CD14-positive monocyte (primary cell): ENCODE results near the gene MEI1. TPM values are rescaled to one million over a fixed set of nuclear protein-coding genes. Genes with fewer than 3 reads are reported as not detected.
A peak's percentile ranks its signal among the peaks of the same experiment; 100 is the strongest.

Experiments
- DNase-seq, 3 donors: peaks; one replicate each; pipeline ENCODE4 v3.0.0-alpha.2; 2011 to 2022
- H2AFZ ChIP-seq: 2 replicates; pipeline ENCODE4 v1.6.0; 2012; ENCODE audit warnings: mild to moderate bottlenecking, low read depth, low read length, inconsistent platforms; ENCODE audit not compliant: insufficient read depth, poor library complexity, severe bottlenecking
- H3K27ac ChIP-seq, 2 donors: 1 replicate in 1 of 2; 2 replicates in 1 of 2; pipeline ENCODE4 v1.5.1; 2012 to 2013; ENCODE audit warnings: low read length in 2 of 2, control low read depth in 1 of 2, inconsistent platforms in 1 of 2, low read depth in 1 of 2, mild to moderate bottlenecking in 1 of 2
- H3K27me3 ChIP-seq, 2 donors: one replicate each; pipeline versions ENCODE4 v1.6.0 to v1.6.1; 2011 to 2013; ENCODE audit warnings: low read length in 2 of 2; ENCODE audit not compliant: control insufficient read depth in 2 of 2, insufficient read depth in 2 of 2
- H3K36me3 ChIP-seq, 2 donors: replicated peaks in 1 of 2; 1 replicate in 1 of 2; 2 replicates in 1 of 2; pipeline versions ENCODE4 v1.5.1 to v1.6.1; 2012 to 2013; ENCODE audit warnings: low read length in 2 of 2, control low read depth in 1 of 2, inconsistent platforms in 1 of 2, mild to moderate bottlenecking in 1 of 2; ENCODE audit not compliant: insufficient read depth in 2 of 2, control insufficient read depth in 1 of 2
- H3K4me1 ChIP-seq, 2 donors: 1 replicate in 1 of 2; 2 replicates in 1 of 2; pipeline versions ENCODE4 v1.5.1 to v1.6.1; 2012 to 2013; ENCODE audit warnings: low read length in 2 of 2, control low read depth in 1 of 2, inconsistent platforms in 1 of 2, mild to moderate bottlenecking in 1 of 2, moderate library complexity in 1 of 2; ENCODE audit not compliant: insufficient read depth in 2 of 2, control insufficient read depth in 1 of 2
- H3K4me2 ChIP-seq: replicated peaks from 2 replicates; pipeline ENCODE3; 2012; ENCODE audit warnings: low read length, moderate library complexity, mild to moderate bottlenecking; ENCODE audit not compliant: poor library complexity, severe bottlenecking; ENCODE audit errors: extremely low read depth
- H3K4me3 ChIP-seq, 3 experiments: fragments of 200-600 bp in 1 of 3; sonication (generic) in 1 of 3; replicated peaks in 1 of 3; 1 replicate in 2 of 3; 2 replicates in 1 of 3; pipeline ENCODE4 v1.5.1; 2011 to 2013; ENCODE audit warnings: low read length in 3 of 3, mild to moderate bottlenecking in 3 of 3, control low read depth in 2 of 3, low read depth in 2 of 3, inconsistent platforms in 1 of 3, moderate library complexity in 1 of 3
- H3K79me2 ChIP-seq: 2 replicates; pipeline ENCODE4 v1.6.0; 2012; ENCODE audit warnings: mild to moderate bottlenecking, control low read depth, inconsistent platforms, low read length, moderate library complexity; ENCODE audit not compliant: insufficient read depth
- H3K9ac ChIP-seq: 2 replicates; pipeline ENCODE4 v1.6.0; 2017; ENCODE audit warnings: low read length, mild to moderate bottlenecking; ENCODE audit not compliant: insufficient read depth, poor library complexity, severe bottlenecking
- H3K9me3 ChIP-seq, 2 donors: replicated peaks in 1 of 2; 1 replicate in 1 of 2; 2 replicates in 1 of 2; pipeline versions ENCODE4 v1.5.1 to v1.6.1; 2012 to 2013; ENCODE audit warnings: low read length in 2 of 2, control low read depth in 1 of 2; ENCODE audit not compliant: control insufficient read depth in 1 of 2, insufficient read depth in 1 of 2
- H4K20me1 ChIP-seq: 2 replicates; pipeline ENCODE4 v1.6.0; 2012; ENCODE audit warnings: mild to moderate bottlenecking, low read length, control low read depth, moderate library complexity; ENCODE audit not compliant: insufficient read depth
- H3K27ac Mint-ChIP-seq, 7 donors: one replicate each; pipeline ENCODE4 v1.8.0; 2020; ENCODE audit warnings: mild to moderate bottlenecking in 7 of 7, mixed read lengths in 7 of 7, moderate library complexity in 6 of 7, inconsistent platforms in 2 of 7
- H3K27me3 Mint-ChIP-seq, 3 donors: one replicate each; pipeline ENCODE4 v1.8.0; 2021 to 2022; ENCODE audit warnings: low read depth in 3 of 3, mild to moderate bottlenecking in 3 of 3, mixed read lengths in 3 of 3, moderate library complexity in 3 of 3, inconsistent platforms in 1 of 3
- H3K36me3 Mint-ChIP-seq, 2 donors: one replicate each; pipeline ENCODE4 v1.8.0; 2020; ENCODE audit warnings: mixed read lengths in 2 of 2, inconsistent platforms in 1 of 2, mild to moderate bottlenecking in 1 of 2
- H3K4me1 Mint-ChIP-seq: one replicate; pipeline ENCODE4 v1.8.0; 2020; ENCODE audit warnings: mild to moderate bottlenecking, mixed read lengths
- H3K4me3 Mint-ChIP-seq, 2 donors: one replicate each; pipeline ENCODE4 v1.8.0; 2020; ENCODE audit warnings: mild to moderate bottlenecking in 2 of 2, mixed read lengths in 2 of 2, moderate library complexity in 1 of 2
- H3K9me3 Mint-ChIP-seq, 7 donors: one replicate each; pipeline ENCODE4 v1.8.0; 2020 to 2022; ENCODE audit warnings: mixed read lengths in 7 of 7, mild to moderate bottlenecking in 6 of 7, moderate library complexity in 6 of 7, inconsistent platforms in 2 of 7
- WGBS: methylation state at CpG from one replicate; pipeline ENCODE4 v1.1.5; 2013; ENCODE audit warnings: missing lambda C conversion rate; ENCODE audit not compliant: insufficient coverage; 5-methylcytosine and 5-hydroxymethylcytosine counted together
- intact Hi-C, 2 donors: fragments of 100-400 bp; cut with micrococcal nuclease; formaldehyde crosslinking; loops; one replicate each; pipeline versions ENCODE4 v1.15.0 to v1.15.1; 2023
- polyA plus RNA-seq, 3 donors: library from polyadenylated mRNA; depleted of rRNA in 1 of 3; unstranded in 2 of 3; stranded (reverse) in 1 of 3; fragments of 300-500 nt in 2 of 3; fragments of >200 nt in 1 of 3; fragmentation: Illumina TruSeq in 2 of 3; gene quantifications; 1 replicate in 2 of 3; 2 replicates in 1 of 3; pipeline ENCODE4 v1.2.3, GENCODE V29; 2012 to 2021
- TF ChIP-seq, protein P1 (sequence below): fragments of 200-600 bp; IDR thresholded peaks from one replicate; pipeline ENCODE4 v1.8.0; 2022; ENCODE audit warnings: antibody characterized with exemption, mild to moderate bottlenecking

The MEI1 gene
- polyA plus RNA-seq, 3 donors, result 12.3 to 40.0 (median 37.0) TPM

DNA sequence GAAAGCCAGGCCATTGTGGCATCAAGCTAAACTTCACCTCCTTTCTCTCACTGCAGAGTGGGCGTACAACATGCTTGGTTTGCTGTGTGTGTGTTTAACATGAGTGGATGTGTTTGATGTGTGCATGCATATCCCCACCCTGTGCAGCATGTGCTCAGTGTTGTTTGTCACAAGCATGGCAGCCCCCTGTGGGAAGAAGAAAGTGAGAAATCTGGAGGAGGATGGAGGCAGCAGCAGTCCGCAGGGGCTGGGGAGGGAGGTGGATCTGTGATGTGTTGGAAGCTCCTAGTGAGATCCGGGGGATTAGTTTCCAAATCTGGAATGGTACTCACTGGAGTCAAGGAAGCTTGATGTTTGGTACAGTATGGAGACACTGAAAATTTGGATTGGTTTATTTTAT lies 77.1 kb downstream of the MEI1 start:
- H3K4me3 Mint-ChIP-seq, result peak overlapping the region in 1 of 2 donors; percentile 0

GRCh38 chr22:41777749-41778425 lies 78.6 kb downstream of the MEI1 start:
- H3K27me3 ChIP-seq, result no peaks in the 10 kb centered on the region
- peaks cover 46 to 47% of the 10 kb centered on the region in 2 donors for H3K4me1 ChIP-seq
- Mint-ChIP-seq H3K4me1 (peaks cover 51% of the 10 kb centered on the region), H3K4me3 (no peak overlapping the region), H3K9me3 (peaks cover 0 to 5% (median 2%) of the 10 kb centered on the region in 7 donors), H3K27ac (peak overlapping the region; percentile 93 to 98 (median 97)), H3K27me3 (no peaks in the 10 kb centered on the region), H3K36me3 (peaks cover 0 to 7% of the 10 kb centered on the region in 2 donors)
- TF ChIP-seq, protein P1, sequence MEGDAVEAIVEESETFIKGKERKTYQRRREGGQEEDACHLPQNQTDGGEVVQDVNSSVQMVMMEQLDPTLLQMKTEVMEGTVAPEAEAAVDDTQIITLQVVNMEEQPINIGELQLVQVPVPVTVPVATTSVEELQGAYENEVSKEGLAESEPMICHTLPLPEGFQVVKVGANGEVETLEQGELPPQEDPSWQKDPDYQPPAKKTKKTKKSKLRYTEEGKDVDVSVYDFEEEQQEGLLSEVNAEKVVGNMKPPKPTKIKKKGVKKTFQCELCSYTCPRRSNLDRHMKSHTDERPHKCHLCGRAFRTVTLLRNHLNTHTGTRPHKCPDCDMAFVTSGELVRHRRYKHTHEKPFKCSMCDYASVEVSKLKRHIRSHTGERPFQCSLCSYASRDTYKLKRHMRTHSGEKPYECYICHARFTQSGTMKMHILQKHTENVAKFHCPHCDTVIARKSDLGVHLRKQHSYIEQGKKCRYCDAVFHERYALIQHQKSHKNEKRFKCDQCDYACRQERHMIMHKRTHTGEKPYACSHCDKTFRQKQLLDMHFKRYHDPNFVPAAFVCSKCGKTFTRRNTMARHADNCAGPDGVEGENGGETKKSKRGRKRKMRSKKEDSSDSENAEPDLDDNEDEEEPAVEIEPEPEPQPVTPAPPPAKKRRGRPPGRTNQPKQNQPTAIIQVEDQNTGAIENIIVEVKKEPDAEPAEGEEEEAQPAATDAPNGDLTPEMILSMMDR, result no peak
- peak overlapping the region; percentile 24 for H3K9ac ChIP-seq
- no peaks in the 10 kb centered on the region for H3K9me3 ChIP-seq
- H3K4me2 ChIP-seq, result no peak overlapping the region
- peak; percentile 90 to 95 (median 92) for DNase-seq
- no peak overlapping the region for H2AFZ ChIP-seq
- peak overlapping the region; percentile 58 to 86 for H3K27ac ChIP-seq
- intact Hi-C loops, result no loop called here
- no peaks in the 10 kb centered on the region for H4K20me1 ChIP-seq
- no peaks in the 10 kb centered on the region for H3K79me2 ChIP-seq
- whole genome bisulfite sequencing, result 6% methylated on average over 1 of the region's 2 CpGs
- H3K4me3 ChIP-seq, result no peak overlapping the region
- H3K36me3 ChIP-seq, result no peaks in the 10 kb centered on the region

More for the DNA sequence above, 77.1 kb downstream of the MEI1 start:
- Mint-ChIP-seq H3K9me3 (peaks cover 0 to 5% (median 2%) of the 10 kb centered on the region in 7 donors), H3K4me1 (peaks cover 36% of the 10 kb centered on the region), H3K36me3 (peaks cover 0 to 7% of the 10 kb centered on the region in 2 donors), H3K27ac (peak overlapping the region in 2 of 7 donors; percentile 3 to 69), H3K27me3 (peaks cover 0 to 3% (median 0%) of the 10 kb centered on the region in 3 donors)
- no peak overlapping the region for H3K27ac ChIP-seq
- H4K20me1 ChIP-seq, result no peaks in the 10 kb centered on the region
- TF ChIP-seq, protein P1, result no peak
- H3K4me2 ChIP-seq, result no peak overlapping the region
- no peaks in the 10 kb centered on the region for H3K36me3 ChIP-seq
- DNase-seq, result no peak
- no peaks in the 10 kb centered on the region for H3K27me3 ChIP-seq
- no peaks in the 10 kb centered on the region for H3K9me3 ChIP-seq
- H3K9ac ChIP-seq, result no peak overlapping the region
- intact Hi-C loops, result no loop called here
- no peak overlapping the region for H3K4me3 ChIP-seq
- H3K4me1 ChIP-seq, result peaks cover 31 to 32% of the 10 kb centered on the region in 2 donors
- no peak overlapping the region for H2AFZ ChIP-seq
- H3K79me2 ChIP-seq, result no peaks in the 10 kb centered on the region
- 100% methylated on average over 2 of the region's 3 CpGs for WGBS
